H9 (cell line): ENCODE measurements around the gene ZBTB33. TPM values are rescaled to one million over a fixed set of nuclear protein-coding genes. Genes with fewer than 3 reads are reported as not detected.

Experiments used
- DNase-seq: peaks from one replicate; pipeline ENCODE4 v3.0.0-alpha.2; 2017
- H2AFZ ChIP-seq: one replicate; pipeline ENCODE4 v1.6.1; 2013; ENCODE audit warnings: mild to moderate bottlenecking, low read length, control low read depth, moderate library complexity
- H2AK5ac ChIP-seq: 2 replicates; pipeline ENCODE4 v1.6.1; 2013; ENCODE audit warnings: low read length, control low read depth, mixed read lengths; ENCODE audit not compliant: insufficient read length
- H2BK120ac ChIP-seq: one replicate; pipeline ENCODE4 v1.6.1; 2013; ENCODE audit warnings: low read depth, mild to moderate bottlenecking, low read length, control low read depth, inconsistent platforms; ENCODE audit not compliant: poor library complexity, severe bottlenecking
- H2BK12ac ChIP-seq: 2 replicates; pipeline ENCODE4 v1.6.1; 2013; ENCODE audit warnings: low read length, control low read depth, mixed read lengths, low read depth; ENCODE audit not compliant: insufficient read length
- H2BK15ac ChIP-seq: 2 replicates; pipeline ENCODE4 v1.6.1; 2013; ENCODE audit warnings: low read depth, low read length, control low read depth
- H2BK20ac ChIP-seq: one replicate; pipeline ENCODE4 v1.6.1; 2013; ENCODE audit warnings: low read depth, mild to moderate bottlenecking, low read length, control low read depth, inconsistent platforms; ENCODE audit not compliant: poor library complexity, severe bottlenecking
- H2BK5ac ChIP-seq: 2 replicates; pipeline ENCODE4 v1.6.1; 2013; ENCODE audit warnings: low read length, control low read depth, mixed read lengths; ENCODE audit not compliant: insufficient read length
- H3K14ac ChIP-seq: 2 replicates; pipeline ENCODE4 v1.6.1; 2013; ENCODE audit warnings: low read length, control low read depth; ENCODE audit not compliant: insufficient read depth
- H3K18ac ChIP-seq: 2 replicates; pipeline ENCODE4 v1.6.1; 2013; ENCODE audit warnings: low read depth, mild to moderate bottlenecking, mixed read lengths, low read length, control low read depth; ENCODE audit not compliant: insufficient read length
- H3K23ac ChIP-seq: 2 replicates; pipeline ENCODE4 v1.6.1; 2013; ENCODE audit warnings: low read length, control low read depth, mixed read lengths, low read depth; ENCODE audit not compliant: insufficient read length
- H3K23me2 ChIP-seq: 2 replicates; pipeline ENCODE4 v1.6.1; 2013; ENCODE audit warnings: low read depth, mild to moderate bottlenecking, mixed read lengths, low read length, control low read depth; ENCODE audit not compliant: insufficient read length, poor library complexity, severe bottlenecking
- H3K27ac ChIP-seq: 2 replicates; pipeline ENCODE4 v1.5.1; 2013; ENCODE audit warnings: low read length, control low read depth, mixed read lengths, low read depth; ENCODE audit not compliant: insufficient read length
- H3K27me3 ChIP-seq: 2 replicates; pipeline ENCODE4 v1.6.1; 2013; ENCODE audit warnings: low read length, control low read depth, inconsistent platforms; ENCODE audit not compliant: insufficient read depth
- H3K4ac ChIP-seq: 2 replicates; pipeline ENCODE4 v1.6.1; 2013; ENCODE audit warnings: low read depth, mild to moderate bottlenecking, control low read depth, inconsistent platforms, low read length, moderate library complexity
- H3K4me1 ChIP-seq: 2 replicates; pipeline ENCODE4 v1.6.1; 2013; ENCODE audit warnings: low read length, control low read depth, inconsistent platforms; ENCODE audit not compliant: insufficient read depth
- H3K4me2 ChIP-seq: 2 replicates; pipeline ENCODE4 v1.6.1; 2013; ENCODE audit warnings: low read length, control low read depth, mixed read lengths; ENCODE audit not compliant: insufficient read length, insufficient read depth
- H3K56ac ChIP-seq: 2 replicates; pipeline ENCODE4 v1.6.1; 2013; ENCODE audit warnings: low read depth, mild to moderate bottlenecking, mixed read lengths, low read length, control low read depth; ENCODE audit not compliant: insufficient read length
- H3K79me1 ChIP-seq: 2 replicates; pipeline ENCODE4 v1.6.1; 2013; ENCODE audit warnings: low read depth, mild to moderate bottlenecking, moderate library complexity, low read length, control low read depth, inconsistent platforms; ENCODE audit not compliant: insufficient read depth, poor library complexity, severe bottlenecking
- H3K79me2 ChIP-seq: 2 replicates; pipeline ENCODE4 v1.6.1; 2013; ENCODE audit warnings: low read length, control low read depth, inconsistent platforms; ENCODE audit not compliant: insufficient read depth
- H3K9ac ChIP-seq: 2 replicates; pipeline ENCODE4 v1.6.1; 2013; ENCODE audit warnings: low read length, control low read depth, mixed read lengths; ENCODE audit not compliant: insufficient read length; ENCODE audit errors: extremely low read depth
- H3K9me3 ChIP-seq: one replicate; pipeline ENCODE4 v1.6.1; 2013; ENCODE audit warnings: low read depth, low read length, inconsistent platforms; ENCODE audit not compliant: control insufficient read depth
- H3T11ph ChIP-seq: one replicate; pipeline ENCODE4 v1.6.1; 2013; ENCODE audit warnings: mild to moderate bottlenecking, low read length, control low read depth, inconsistent platforms
- H4K20me1 ChIP-seq: one replicate; pipeline ENCODE4 v1.6.1; 2013; ENCODE audit not compliant: control insufficient read depth, insufficient read length, insufficient read depth
- H4K5ac ChIP-seq: 2 replicates; pipeline ENCODE4 v1.6.1; 2013; ENCODE audit warnings: low read depth, mild to moderate bottlenecking, mixed read lengths, low read length, control low read depth; ENCODE audit not compliant: insufficient read length
- H4K8ac ChIP-seq: replicated peaks from 2 replicates; pipeline ENCODE4 v1.6.1; 2013; ENCODE audit warnings: low read length, control low read depth, mixed read lengths, low read depth; ENCODE audit not compliant: insufficient read length
- H4K91ac ChIP-seq: 2 replicates; pipeline ENCODE4 v1.6.1; 2013; ENCODE audit warnings: low read depth, mild to moderate bottlenecking, moderate library complexity, mixed read lengths, low read length, control low read depth; ENCODE audit not compliant: insufficient read length
- H3K27ac Mint-ChIP-seq, 3 experiments: 2 replicates in 2 of 3; 3 replicates in 1 of 3; pipeline ENCODE4 v1.8.0; 2020 to 2021; ENCODE audit warnings: mixed read lengths in 3 of 3, mild to moderate bottlenecking in 1 of 3, moderate library complexity in 1 of 3
- H3K27me3 Mint-ChIP-seq: 2 replicates; pipeline ENCODE4 v1.8.0; 2021; ENCODE audit warnings: low read depth, mild to moderate bottlenecking, moderate library complexity, mixed read lengths
- H3K36me3 Mint-ChIP-seq, 3 experiments: 2 replicates in 2 of 3; 3 replicates in 1 of 3; pipeline ENCODE4 v1.8.0; 2020 to 2021; ENCODE audit warnings: low read depth in 3 of 3, mixed read lengths in 3 of 3; ENCODE audit not compliant: insufficient read depth in 1 of 3
- H3K4me1 Mint-ChIP-seq, 2 experiments: 2 replicates each; pipeline ENCODE4 v1.8.0; 2020; ENCODE audit warnings: mixed read lengths in 2 of 2
- H3K4me3 Mint-ChIP-seq, 2 experiments: 2 replicates in 1 of 2; 3 replicates in 1 of 2; pipeline ENCODE4 v1.8.0; 2020 to 2021; ENCODE audit warnings: mild to moderate bottlenecking in 2 of 2, mixed read lengths in 2 of 2, moderate library complexity in 1 of 2
- H3K9me3 Mint-ChIP-seq, 2 experiments: 2 replicates in 1 of 2; 3 replicates in 1 of 2; pipeline ENCODE4 v1.8.0; 2020; ENCODE audit warnings: mild to moderate bottlenecking in 2 of 2, mixed read lengths in 2 of 2, moderate library complexity in 1 of 2
- WGBS: extraction: QIAGEN DNeasy Blood & Tissue Kit; methylation state at CpG from one replicate; pipeline ENCODE4 v1.1.7; 2013; ENCODE audit warnings: missing lambda C conversion rate, low lambda C conversion rate, mixed read lengths; ENCODE audit not compliant: insufficient read length; ENCODE audit errors: extremely low coverage; 5-methylcytosine and 5-hydroxymethylcytosine counted together
- total RNA-seq: library from RNA; stranded (reverse); gene quantifications from 2 replicates; pipeline ENCODE4 v1.2.1, GENCODE V29; 2021
- TF ChIP-seq, protein P1 (sequence below): fragments of 200-600 bp; sonication (generic); conservative IDR thresholded peaks from 3 replicates; pipeline ENCODE4 v1.8.0; 2021; ENCODE audit warnings: antibody characterized with exemption, mild to moderate bottlenecking

Gene ZBTB33
- total RNA-seq, 1 experiment from 2014 or later, result 18.7 TPM

DNA sequence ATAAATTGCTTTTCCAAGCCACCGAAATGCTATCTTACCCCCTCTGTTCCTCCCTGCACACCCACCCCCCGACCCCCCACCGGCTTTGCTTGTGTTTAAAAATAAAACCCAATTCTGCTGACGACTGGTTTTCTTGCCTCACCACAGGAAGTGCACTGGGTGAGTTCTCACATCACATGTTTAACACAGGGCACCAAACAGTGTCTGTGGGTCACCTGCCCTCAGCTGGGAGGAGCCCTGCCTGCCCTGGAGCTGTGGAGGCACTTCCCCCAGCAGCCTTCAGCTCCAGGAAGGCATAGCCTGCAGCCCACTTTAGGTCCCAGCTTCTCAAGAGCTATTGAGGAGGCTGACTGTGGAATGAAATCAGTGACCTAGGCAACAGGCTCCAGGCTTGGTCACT is 51.8 kb downstream of the ZBTB33 start:
- Histone ChIP-seq H3K56ac (no peak overlapping the region), H3K79me2 (no peaks in the 10 kb centered on the region), H2BK12ac (no peak overlapping the region), H3K23ac (no peak overlapping the region), H3K23me2 (no peaks in the 10 kb centered on the region), H3K27me3 (peaks cover 6% of the 10 kb centered on the region; the same call in 1 of the 2 replicates), H3K18ac (no peak overlapping the region), H3T11ph (no peak overlapping the region), H2AK5ac (no peak overlapping the region), H2AFZ (no peak overlapping the region), H3K4ac (no peak overlapping the region), H3K9ac (no peak overlapping the region), H3K79me1 (no peaks in the 10 kb centered on the region), H3K4me1 (no peaks in the 10 kb centered on the region; the same call in 1 of the 2 replicates), H4K5ac (no peak overlapping the region), H3K9me3 (peaks cover 20% of the 10 kb centered on the region), H3K14ac (no peak overlapping the region), H4K91ac (no peak overlapping the region), H2BK5ac (no peak overlapping the region), H2BK15ac (no peak overlapping the region), H2BK20ac (no peak overlapping the region), H4K8ac (no peak overlapping the region), H3K27ac (no peak overlapping the region), H2BK120ac (no peak overlapping the region), H3K4me2 (no peak overlapping the region), H4K20me1 (no peaks in the 10 kb centered on the region)
- Mint-ChIP-seq H3K4me3 (no peak overlapping the region), H3K27ac (no peak overlapping the region), H3K9me3 (peaks cover 57 to 70% of the 10 kb centered on the region in 2 experiments), H3K27me3 (peaks cover 23% of the 10 kb centered on the region), H3K36me3 (no peaks in the 10 kb centered on the region; a peak in 1 of 7 replicates), H3K4me1 (peaks cover 22 to 33% of the 10 kb centered on the region in 2 experiments)
- no CpG with 5 or more reads among the region's 4 CpGs for WGBS
- DNase-seq, result peak; percentile 46
- TF ChIP-seq, protein P1, sequence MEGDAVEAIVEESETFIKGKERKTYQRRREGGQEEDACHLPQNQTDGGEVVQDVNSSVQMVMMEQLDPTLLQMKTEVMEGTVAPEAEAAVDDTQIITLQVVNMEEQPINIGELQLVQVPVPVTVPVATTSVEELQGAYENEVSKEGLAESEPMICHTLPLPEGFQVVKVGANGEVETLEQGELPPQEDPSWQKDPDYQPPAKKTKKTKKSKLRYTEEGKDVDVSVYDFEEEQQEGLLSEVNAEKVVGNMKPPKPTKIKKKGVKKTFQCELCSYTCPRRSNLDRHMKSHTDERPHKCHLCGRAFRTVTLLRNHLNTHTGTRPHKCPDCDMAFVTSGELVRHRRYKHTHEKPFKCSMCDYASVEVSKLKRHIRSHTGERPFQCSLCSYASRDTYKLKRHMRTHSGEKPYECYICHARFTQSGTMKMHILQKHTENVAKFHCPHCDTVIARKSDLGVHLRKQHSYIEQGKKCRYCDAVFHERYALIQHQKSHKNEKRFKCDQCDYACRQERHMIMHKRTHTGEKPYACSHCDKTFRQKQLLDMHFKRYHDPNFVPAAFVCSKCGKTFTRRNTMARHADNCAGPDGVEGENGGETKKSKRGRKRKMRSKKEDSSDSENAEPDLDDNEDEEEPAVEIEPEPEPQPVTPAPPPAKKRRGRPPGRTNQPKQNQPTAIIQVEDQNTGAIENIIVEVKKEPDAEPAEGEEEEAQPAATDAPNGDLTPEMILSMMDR, result no peak
